NOMO-1 treated with dmso at 0.1 percent for 144 hours (cell line): ENCODE measurements around the gene ERCC4.

Source experiments
- DNase-seq: peaks from one replicate; lab custom pipeline; 2025; ENCODE audit not compliant: unreplicated experiment; lab: John Stamatoyannopoulos, UW

Gene ERCC4

DNA sequence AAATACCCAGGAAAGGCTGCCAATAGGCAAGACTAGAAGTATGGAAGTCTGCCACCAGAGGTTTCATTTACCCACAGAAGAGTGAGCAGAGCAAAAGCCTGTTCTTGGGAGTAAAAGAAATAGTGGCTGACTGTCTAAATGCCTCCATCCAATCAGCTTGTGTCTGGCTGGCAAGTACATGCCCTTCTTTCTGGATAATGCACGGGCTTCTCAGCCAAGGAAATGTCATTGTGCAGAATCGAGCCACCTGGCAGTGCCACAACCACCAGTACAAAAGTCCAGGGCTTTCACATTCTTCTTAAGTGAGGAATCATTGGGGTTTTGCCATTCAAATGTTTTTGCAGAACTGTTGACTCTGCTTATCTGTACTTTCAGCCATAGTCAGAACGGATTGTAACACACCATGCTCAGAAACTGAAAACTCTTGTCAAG is 10.1 kb upstream of the ERCC4 start:
- no peak for DNase-seq

DNA sequence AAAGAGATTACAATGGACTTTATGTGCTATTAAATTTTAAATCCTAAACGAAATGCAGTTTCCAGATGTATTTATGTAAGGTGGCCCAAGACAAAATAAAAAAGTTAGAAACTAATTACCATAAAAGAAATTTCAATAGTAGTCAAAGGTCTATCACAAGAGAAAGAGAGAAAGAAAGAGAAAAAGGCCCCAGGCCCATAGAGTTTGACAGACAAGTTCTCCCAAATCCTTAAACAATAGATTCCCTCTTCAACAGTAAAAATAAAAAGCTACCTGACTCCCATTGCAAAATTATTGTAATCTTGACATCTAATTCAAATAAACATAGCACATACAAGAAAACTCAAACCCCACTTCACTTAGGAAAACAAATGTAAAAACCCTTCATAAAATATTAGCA is 8.6 kb upstream of the ERCC4 start:
- no peak for DNase-seq

DNA sequence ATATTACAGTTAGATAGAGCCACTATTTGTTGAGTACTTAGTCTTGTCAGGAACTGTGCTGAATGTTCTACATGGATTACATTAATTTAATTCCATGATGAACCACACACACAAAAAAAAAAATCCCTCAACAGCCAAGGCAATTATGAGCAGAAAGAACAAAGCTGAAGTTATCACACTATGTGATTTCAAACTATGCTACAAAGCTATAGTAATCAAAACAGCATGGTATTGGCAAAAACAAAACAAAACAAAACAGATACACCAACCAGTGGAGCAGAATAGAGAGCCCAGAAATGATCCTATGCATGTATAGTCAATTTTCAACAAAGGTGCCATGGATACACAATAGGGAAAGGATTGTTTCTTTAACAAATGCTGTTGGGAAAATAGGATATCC is 8.1 kb upstream of the ERCC4 start:
- DNase-seq, result no peak

DNA sequence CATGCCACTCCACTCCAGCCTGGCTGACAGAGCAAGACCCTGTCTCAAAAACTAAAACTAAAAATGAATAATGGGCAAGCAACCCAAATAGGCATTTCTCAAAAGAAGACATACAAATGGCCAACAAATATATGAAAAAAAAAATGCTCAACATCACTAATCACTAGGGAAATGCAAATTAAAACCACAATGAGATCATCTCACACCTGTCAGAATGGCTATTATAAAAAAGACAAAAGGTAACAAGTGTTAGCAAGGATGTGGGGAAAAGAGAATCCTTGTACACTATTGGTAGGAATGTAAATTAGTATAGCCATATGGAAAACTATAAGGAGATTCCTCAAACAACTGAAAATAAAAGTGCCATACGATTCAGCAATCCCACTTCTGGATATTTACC is 7.1 kb upstream of the ERCC4 start:
- no peak for DNase-seq

DNA sequence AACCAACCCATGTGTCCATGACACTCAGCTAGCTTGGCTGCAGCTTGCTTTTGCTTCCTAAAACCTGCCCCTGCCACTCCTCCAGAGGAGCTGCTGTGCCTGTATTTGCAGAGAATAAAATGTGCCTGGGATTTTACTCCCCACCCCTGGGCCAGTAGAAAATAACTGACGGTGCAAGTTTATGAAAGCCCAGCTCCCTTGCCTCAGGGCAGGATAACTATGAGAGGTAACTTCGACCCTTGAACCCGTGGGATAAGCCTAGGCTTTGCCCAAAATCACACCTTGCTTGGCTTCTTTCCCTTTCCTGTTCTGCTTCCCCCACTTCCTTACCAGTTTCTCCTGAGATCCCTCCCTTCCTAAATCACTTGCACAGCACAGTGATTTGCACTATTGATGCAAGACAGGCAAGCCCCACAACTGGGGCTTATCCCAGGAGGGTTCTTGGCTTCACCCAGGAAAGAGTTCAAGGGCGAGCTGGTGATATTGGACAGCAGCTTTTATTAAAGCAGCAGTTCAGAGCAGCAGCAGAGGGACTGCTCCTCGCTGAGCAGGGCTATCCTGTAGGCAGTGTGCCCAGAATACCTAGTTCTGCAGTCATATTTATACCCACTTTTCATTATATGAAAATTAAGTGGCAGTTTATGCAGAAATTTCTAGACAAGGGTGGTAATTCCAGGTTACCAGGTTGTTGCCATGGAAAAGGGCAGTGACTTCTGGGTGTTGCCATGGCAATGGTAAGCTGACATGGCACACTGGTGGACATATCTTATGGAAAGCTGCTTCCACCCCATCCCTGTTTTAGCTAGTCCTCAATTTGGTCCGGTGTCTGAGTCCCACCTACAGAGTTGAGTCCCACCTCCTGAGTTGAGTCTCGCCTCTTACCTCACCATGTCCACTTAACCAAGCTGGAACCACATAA is 6.3 kb upstream of the ERCC4 start:
- DNase-seq, result no peak

DNA sequence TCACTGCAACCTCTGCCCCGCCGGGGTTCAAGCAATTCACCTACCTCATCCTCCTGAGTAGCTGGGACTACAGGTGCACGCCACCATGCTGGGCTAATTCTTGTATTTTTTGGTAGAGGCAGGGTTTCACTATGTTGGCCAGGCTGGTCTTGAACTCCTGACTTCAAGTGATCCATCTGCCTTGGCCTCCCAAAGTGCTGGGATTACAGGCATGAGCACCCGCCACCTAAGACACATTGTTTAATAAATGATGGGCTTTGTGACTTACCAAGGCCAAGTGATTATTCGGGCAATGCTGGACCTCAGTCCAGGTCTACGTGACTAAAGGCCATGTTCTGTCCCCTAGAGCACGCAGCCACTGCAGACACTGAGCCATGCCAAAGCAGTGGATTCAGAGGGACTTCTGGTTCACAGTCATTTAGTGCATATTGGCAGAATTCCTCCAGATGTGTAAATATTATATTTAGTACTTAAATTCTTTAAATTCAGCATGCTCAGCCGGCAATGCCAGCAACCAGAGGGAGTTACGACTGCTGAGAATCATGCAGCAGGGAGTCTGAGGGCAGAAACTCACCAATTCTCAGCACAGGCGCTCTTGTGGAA is 4.8 kb upstream of the ERCC4 start:
- no peak for DNase-seq

DNA sequence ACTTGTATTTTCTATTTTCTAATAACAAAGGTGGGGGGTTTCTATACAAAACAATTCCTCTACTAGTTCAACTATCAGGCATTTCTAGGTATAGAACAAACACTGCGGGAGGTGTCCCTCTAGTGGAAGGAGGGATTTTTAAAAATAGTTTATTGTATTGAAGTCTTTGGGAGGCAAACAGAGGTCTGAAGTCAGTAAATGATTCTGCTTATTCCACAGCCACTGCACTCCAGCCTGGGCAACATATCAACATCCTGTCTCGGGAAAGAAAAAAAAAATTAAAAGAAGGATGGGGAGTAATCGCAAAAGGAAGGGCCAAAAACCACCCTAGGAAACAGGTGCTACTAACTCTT is 648 bp upstream of the ERCC4 start:
- DNase-seq, result no peak

DNA sequence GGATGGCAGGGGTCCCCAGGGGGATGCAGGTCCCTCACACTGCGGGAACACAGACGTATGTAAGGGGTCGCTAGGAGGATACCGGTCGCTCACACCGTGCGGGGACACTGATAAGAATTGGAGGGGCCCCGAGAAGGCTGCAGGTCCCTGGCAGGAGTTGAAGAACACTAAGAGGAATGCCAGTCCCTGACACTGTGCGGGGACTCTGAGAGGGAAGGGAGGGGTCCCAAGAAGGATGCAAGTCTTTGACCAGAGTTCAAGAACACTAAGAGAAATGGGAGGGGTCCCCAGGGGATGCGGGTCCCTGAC is 510 bp downstream of the ERCC4 start:
- DNase-seq, result no peak

DNA sequence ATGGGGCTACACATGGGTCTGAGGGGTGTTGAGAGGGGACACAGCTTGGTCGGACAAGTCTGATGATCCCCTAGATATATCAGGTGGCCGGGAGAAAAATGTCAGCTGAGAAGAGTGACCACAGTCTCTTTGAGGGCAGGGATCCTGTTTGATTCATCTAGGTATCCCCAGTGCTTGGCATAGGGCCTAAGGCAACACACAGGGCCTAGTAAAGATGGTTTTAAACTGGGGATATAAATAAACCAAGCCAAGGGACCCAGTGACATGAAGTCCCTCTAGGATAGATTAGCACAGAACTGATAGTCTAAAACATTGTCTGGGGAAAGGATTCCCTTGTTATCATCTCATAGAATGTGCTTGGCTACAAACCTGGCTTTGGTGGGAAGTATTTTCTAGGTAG is 1.4 kb downstream of the ERCC4 start:
- DNase-seq, result no peak

DNA sequence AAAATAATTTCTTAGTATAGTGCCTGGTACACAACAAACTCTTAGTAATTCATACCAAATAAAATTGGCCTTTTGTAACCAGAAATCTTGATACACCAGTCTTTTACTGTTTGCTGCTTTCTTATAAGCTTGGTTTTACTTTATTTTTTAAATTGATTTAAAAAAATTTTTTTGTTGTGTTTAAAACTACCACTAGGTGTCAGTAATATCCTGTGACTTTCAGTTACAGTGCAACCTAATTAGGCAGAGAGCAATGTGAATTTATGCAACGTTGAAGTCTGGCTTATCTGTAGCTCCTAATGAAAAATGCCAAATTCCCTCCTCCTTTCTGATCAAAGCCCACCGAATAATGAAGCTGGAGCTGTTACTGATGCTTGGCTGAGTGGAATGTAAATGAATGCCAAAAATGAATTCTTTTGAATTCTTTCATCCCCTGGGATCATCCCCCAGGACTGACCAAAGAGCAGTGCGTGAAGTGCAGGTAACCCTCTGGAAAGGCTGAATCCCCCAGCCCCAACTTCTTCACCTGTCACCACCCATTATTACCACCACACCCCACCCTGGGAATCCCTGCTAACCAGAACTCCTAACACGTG is 3.8 kb downstream of the ERCC4 start:
- peak; percentile 3 for DNase-seq

DNA sequence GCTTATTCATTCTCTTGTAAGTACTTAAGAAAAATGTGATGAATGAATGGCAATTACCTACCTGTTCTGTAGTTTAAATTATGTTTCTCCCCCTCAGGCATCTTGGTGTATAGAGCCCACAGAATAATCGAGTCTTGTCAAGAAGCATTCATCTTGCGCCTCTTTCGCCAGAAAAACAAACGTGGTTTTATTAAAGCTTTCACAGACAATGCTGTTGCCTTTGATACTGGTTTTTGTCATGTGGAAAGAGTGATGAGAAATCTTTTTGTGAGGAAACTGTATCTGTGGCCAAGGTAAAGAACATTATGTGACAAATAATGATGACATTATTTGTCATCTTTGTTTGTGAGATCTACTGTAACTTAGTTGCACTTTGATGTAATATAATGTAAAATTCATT is 6.5 kb downstream of the ERCC4 start:
- no peak for DNase-seq

DNA sequence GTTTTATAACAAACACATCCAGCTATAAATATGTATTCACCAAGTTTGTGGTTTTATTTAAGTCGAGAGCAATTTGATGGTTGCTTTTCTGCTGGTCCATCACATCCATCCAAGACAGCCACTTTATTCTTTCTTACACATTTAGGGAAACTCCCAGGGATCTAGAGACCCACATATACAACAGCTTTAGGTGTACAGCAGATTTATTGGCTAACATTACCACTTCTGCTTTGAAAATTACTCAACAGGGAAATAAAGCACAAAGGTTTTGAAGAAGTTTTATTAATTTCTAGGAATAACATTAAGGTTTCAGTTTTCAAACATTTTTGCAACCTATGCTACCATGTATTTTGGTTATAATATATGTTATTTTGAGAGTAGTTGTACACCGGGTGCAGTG is 6.9 kb downstream of the ERCC4 start:
- no peak for DNase-seq

DNA sequence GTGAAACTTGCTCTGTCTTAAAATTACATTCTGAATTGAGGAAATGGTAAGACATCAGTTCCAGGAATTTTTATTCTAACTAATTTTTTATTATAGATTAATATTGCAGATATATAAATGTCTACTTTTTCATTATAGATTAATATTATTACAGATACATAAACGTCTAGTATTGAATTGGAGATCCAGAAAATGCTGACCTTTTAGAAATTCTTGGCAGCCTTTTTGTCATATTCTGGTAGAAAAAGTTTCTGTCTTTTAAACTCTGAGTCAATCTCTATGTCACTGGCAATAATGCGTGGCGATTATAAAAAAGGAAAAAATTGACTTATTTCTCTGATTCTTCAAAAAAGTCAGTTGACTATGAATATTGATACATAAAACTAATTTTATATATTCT is 8.7 kb downstream of the ERCC4 start:
- DNase-seq, result no peak

DNA sequence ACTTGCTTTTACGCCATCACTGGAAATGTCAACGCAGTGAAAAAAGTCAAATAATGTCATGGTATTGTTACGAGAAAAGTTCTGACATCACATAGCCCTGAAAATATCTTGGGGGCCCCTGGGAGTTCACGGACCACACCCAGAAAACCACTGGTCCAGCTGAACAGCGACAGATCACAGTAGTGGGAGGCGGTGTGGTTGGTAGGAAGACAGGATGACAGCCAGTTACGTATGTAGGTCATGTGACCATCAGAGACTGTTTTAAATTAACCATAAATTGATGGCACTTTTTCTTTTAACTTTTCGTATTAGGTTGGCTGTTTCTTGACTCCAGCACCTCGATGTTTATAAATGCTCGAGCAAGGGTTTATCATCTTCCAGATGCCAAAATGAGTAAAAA is 11.9 kb downstream of the ERCC4 start:
- DNase-seq, result no peak

DNA sequence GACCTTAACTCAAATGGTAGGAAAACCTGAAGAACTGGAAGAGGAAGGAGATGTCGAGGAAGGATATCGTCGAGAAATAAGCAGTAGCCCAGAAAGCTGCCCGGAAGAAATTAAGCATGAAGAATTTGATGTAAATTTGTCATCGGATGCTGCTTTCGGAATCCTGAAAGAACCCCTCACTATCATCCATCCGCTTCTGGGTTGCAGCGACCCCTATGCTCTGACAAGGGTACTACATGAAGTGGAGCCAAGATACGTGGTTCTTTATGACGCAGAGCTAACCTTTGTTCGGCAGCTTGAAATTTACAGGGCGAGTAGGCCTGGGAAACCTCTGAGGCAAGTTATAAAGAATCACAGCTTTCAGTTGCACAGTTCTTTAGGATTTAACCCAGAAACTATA is 15.5 kb downstream of the ERCC4 start:
- no peak for DNase-seq

DNA sequence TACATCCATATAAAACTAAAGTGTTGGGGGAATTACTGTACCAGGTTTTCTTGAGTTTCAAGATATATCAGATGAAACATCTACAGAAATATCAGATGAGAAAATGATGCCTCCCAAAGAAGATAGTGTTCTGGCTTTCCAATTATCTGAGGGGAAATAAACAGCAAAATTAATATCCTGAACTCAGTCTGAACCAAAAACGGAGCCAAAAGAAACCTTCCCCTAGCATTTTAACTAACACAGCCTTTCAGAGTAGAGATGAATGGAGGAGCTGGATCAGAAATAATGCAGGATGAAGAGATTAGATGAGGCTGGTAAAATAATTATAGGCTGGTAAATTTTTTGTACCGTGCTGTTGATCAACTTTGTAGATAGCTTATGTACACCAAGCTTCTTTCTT is 16.2 kb downstream of the ERCC4 start:
- no peak for DNase-seq

DNA sequence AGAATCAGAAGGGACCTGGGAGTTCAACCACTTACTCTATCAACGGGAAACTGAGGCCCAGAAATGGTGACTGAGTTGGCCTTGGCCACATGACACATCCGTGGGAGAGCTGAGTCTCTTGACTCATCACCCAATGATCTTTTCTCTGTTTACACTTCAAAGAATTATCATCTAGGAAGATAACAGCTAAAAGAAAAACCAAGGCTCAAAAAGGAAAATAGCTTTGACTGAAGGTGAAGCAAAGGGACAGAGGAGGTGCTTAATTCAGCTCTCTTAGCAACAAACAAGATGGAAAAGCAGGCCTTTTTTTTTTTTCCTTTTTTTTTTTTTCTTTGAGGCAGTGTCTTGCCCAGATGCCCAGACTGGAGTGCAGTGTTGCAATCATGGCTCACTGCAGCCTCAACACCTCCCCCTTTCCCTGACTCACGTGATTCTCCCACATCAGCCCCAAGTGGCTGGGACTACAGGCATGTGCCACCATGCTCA is 16.7 kb downstream of the ERCC4 start:
- DNase-seq, result no peak

DNA sequence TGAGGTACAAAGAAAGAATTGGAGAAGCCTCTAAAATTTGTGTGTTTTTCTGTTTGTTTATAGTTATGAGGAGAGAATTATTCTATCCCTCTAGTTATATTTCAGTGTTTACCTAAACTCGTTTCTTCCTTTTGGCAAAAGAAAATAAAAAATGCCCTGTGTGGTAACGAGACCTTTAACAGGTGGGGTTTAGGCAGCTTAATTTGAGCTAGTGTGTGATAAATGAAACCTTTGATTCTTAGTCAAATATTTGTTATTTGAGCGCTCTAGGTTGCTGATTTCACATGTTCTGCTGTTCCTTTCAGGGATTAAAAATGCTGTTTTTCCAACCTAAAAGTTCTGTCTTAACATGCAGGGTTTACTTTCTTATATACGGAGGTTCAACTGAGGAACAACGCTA is 17.5 kb downstream of the ERCC4 start:
- no peak for DNase-seq

DNA sequence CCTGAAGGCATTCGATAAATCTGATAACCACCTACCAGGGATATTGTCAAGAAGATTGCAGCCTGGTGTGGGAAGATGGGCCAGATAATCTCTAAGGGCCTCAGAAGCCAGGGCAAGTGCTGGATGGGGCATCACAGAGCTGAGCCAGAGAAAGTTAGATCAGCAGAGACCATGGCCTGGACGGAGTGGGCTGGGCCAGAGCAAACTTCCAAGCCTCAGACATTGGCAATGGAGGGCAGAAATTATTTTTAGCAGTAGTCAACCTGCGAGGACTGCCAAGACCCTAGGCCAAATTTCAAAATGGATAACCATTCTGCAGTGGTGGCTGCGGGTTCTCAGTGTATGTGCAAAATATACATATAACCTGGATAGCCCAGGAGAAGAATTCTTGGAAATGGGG is 18.5 kb downstream of the ERCC4 start:
- no peak for DNase-seq

DNA sequence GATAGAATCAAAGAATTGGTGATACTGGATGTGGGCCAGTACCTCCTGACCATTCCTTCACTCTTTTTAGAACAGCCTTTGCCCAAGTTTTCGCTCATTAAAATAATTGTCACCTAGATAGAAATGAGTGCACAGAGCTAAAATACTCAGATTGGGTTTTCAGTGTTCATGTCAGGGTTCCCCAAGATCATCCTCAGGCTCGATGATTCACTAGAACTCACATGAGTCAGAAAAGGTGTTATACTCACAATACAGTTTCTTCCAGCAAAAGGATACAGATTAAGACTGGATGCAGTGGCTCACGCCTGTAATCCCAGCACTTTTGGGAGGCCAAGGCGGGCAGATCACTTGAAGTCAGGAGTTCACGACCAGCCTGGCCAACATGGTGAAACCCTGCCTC is 19.9 kb downstream of the ERCC4 start:
- DNase-seq, result no peak

DNA sequence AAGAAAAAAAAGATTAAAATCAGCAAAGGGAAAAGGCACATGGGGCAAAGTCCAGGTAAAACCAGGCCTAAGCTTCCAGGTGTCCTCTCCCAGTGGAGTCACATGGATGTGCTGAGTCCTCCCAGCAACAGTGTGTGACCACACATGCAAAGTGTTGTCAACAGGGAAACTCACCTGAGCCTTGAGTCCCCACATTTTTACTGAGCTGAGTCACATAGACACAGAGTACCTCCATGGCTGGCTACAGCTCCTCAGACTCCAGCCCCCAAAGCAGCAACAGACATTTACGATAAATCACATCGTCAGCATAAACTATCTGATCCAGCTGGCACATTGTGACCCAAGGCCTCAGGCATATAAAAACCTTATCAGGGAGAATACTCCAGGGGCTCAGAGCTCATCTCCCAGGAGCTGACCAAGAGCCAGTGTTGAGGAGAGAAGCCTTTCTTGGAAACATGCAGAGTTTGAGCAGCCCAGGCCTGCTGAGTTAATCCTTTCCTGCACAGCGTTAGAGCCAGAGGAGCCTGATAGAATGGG is 20.5 kb downstream of the ERCC4 start:
- DNase-seq, result no peak

DNA sequence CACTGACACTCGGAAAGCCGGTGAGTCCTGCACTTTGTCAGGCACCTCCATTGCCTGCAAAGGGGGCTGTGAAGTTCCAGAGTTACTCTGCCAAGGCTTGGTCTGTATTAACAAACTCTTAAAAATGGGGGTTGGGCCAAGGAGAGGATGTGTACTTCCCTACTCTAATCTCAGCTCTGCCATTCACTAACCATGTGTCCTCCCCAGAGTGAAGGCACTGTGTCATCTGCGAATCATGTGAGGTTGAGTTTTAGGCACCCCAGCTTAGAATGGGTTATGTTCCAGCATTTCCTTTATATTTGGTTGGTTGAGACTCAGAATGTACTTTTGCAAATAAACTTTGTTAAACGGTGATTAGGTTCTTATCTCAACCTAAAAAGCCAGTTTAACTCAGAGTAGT is 24.9 kb downstream of the ERCC4 start:
- DNase-seq, result no peak
